HepG2 (cell line): Measurements from ENCODE around the gene PROC. TPM values are rescaled to one million over a fixed set of nuclear protein-coding genes. Genes with fewer than 3 reads are reported as not detected.
A peak's percentile ranks its signal among the peaks of the same experiment; 100 is the strongest.

ENCODE experiments used
- DMAP1 ChIP-seq: IDR thresholded peaks from 2 replicates; pipeline ENCODE4 v1.6.1; 2016
- ZBTB38 ChIP-seq: sonication (generic); formaldehyde crosslinking; IDR thresholded peaks from 2 replicates; pipeline ENCODE4 v1.5.1; 2020; ENCODE audit warnings: mild to moderate bottlenecking, missing genetic modification reagents
- ZNF160 ChIP-seq: sonication (generic); formaldehyde crosslinking; IDR thresholded peaks from 2 replicates; pipeline ENCODE4 v1.8.0; 2022; ENCODE audit warnings: mild to moderate bottlenecking, inconsistent platforms, missing genetic modification reagents
- ZNF790 ChIP-seq: sonication (generic); formaldehyde crosslinking; IDR thresholded peaks from 2 replicates; pipeline ENCODE4 v1.8.0; 2022; ENCODE audit warnings: missing genetic modification reagents, mild to moderate bottlenecking, borderline replicate concordance
- polyA plus RNA-seq, 8 experiments: library from polyadenylated mRNA; depleted of rRNA in 3 of 8; stranded (reverse) in 7 of 8; unstranded in 1 of 8; fragments of >200 nt; fragmentation: Illumina TruSeq in 4 of 8; extraction: Trizol in 4 of 8; gene quantifications; 2 replicates each; pipeline versions ENCODE4 v1.2.1 to v1.2.3, GENCODE V29; 2011 to 2016; ENCODE audit warnings: low read depth in 4 of 8, missing spikeins in 1 of 8, mixed read lengths in 1 of 8; ENCODE audit not compliant: insufficient read depth in 1 of 8
- total RNA-seq, 5 experiments: library from RNA; depleted of rRNA; stranded (reverse); fragments of >200 nt; fragmentation: Illumina TruSeq; extraction: Trizol; gene quantifications; 2 replicates each; pipeline ENCODE4 v1.2.3, GENCODE V29; 2016; ENCODE audit warnings: low read depth in 1 of 5
- TF ChIP-seq, protein P1 (sequence below): sonication (generic); formaldehyde crosslinking; IDR thresholded peaks from 2 replicates; pipeline ENCODE4 v1.4.0; 2020; ENCODE audit warnings: missing genetic modification reagents, borderline replicate concordance
- TF ChIP-seq, protein P2 (sequence below): sonication (generic); formaldehyde crosslinking; IDR thresholded peaks from 2 replicates; pipeline ENCODE4 v1.5.1; 2020; ENCODE audit warnings: mild to moderate bottlenecking, missing genetic modification reagents, borderline replicate concordance
- TF ChIP-seq, protein P3 (sequence below): sonication (generic); formaldehyde crosslinking; IDR thresholded peaks from one replicate; pipeline ENCODE4 v1.5.1; 2020; ENCODE audit warnings: mild to moderate bottlenecking, missing genetic modification reagents; ENCODE audit errors: not compliant biosample characterization

PROC gene
- total and polyA plus RNA-seq, 2 of the 13 experiments (the other 11 are each of a cell fraction or from before 2014, with no cell fraction given), result 134 to 185 TPM

DNA sequence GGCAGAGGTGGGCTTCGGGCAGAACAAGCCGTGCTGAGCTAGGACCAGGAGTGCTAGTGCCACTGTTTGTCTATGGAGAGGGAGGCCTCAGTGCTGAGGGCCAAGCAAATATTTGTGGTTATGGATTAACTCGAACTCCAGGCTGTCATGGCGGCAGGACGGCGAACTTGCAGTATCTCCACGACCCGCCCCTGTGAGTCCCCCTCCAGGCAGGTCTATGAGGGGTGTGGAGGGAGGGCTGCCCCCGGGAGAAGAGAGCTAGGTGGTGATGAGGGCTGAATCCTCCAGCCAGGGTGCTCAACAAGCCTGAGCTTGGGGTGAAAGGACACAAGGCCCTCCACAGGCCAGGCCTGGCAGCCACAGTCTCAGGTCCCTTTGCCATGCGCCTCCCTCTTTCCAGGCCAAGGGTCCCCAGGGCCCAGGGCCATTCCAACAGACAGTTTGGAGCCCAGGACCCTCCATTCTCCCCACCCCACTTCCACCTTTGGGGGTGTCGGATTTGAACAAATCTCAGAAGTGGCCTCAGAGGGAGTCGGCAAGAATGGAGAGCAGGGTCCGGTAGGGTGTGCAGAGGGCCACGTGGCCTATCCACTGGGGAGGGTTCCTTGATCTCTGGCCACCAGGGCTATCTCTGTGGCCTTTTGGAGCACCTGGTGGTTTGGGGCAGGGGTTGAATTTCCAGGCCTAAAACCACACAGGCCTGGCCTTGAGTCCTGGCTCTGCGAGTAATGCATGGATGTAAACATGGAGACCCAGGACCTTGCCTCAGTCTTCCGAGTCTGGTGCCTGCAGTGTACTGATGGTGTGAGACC lies at the start of gene PROC (continued):
- TF ChIP-seq, protein P1, sequence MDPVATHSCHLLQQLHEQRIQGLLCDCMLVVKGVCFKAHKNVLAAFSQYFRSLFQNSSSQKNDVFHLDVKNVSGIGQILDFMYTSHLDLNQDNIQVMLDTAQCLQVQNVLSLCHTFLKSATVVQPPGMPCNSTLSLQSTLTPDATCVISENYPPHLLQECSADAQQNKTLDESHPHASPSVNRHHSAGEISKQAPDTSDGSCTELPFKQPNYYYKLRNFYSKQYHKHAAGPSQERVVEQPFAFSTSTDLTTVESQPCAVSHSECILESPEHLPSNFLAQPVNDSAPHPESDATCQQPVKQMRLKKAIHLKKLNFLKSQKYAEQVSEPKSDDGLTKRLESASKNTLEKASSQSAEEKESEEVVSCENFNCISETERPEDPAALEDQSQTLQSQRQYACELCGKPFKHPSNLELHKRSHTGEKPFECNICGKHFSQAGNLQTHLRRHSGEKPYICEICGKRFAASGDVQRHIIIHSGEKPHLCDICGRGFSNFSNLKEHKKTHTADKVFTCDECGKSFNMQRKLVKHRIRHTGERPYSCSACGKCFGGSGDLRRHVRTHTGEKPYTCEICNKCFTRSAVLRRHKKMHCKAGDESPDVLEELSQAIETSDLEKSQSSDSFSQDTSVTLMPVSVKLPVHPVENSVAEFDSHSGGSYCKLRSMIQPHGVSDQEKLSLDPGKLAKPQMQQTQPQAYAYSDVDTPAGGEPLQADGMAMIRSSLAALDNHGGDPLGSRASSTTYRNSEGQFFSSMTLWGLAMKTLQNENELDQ (CRISPR knock-in tag), result no peak; the same call in 1 of the 2 replicates
- TF ChIP-seq, protein P2, sequence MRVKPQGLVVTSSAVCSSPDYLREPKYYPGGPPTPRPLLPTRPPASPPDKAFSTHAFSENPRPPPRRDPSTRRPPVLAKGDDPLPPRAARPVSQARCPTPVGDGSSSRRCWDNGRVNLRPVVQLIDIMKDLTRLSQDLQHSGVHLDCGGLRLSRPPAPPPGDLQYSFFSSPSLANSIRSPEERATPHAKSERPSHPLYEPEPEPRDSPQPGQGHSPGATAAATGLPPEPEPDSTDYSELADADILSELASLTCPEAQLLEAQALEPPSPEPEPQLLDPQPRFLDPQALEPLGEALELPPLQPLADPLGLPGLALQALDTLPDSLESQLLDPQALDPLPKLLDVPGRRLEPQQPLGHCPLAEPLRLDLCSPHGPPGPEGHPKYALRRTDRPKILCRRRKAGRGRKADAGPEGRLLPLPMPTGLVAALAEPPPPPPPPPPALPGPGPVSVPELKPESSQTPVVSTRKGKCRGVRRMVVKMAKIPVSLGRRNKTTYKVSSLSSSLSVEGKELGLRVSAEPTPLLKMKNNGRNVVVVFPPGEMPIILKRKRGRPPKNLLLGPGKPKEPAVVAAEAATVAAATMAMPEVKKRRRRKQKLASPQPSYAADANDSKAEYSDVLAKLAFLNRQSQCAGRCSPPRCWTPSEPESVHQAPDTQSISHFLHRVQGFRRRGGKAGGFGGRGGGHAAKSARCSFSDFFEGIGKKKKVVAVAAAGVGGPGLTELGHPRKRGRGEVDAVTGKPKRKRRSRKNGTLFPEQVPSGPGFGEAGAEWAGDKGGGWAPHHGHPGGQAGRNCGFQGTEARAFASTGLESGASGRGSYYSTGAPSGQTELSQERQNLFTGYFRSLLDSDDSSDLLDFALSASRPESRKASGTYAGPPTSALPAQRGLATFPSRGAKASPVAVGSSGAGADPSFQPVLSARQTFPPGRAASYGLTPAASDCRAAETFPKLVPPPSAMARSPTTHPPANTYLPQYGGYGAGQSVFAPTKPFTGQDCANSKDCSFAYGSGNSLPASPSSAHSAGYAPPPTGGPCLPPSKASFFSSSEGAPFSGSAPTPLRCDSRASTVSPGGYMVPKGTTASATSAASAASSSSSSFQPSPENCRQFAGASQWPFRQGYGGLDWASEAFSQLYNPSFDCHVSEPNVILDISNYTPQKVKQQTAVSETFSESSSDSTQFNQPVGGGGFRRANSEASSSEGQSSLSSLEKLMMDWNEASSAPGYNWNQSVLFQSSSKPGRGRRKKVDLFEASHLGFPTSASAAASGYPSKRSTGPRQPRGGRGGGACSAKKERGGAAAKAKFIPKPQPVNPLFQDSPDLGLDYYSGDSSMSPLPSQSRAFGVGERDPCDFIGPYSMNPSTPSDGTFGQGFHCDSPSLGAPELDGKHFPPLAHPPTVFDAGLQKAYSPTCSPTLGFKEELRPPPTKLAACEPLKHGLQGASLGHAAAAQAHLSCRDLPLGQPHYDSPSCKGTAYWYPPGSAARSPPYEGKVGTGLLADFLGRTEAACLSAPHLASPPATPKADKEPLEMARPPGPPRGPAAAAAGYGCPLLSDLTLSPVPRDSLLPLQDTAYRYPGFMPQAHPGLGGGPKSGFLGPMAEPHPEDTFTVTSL (CRISPR knock-in tag), result peak; percentile 80; the same call in 1 of the 2 replicates
- TF ChIP-seq ZNF160 (CRISPR knock-in tag), result peak; percentile 92
- peak; percentile 99 for TF ChIP-seq DMAP1 (CRISPR knock-in tag)
- TF ChIP-seq ZNF790 (CRISPR knock-in tag), result 0 out of 2 replicates have a peak, but pooled peaks have one; percentile 68
- TF ChIP-seq, protein P3, sequence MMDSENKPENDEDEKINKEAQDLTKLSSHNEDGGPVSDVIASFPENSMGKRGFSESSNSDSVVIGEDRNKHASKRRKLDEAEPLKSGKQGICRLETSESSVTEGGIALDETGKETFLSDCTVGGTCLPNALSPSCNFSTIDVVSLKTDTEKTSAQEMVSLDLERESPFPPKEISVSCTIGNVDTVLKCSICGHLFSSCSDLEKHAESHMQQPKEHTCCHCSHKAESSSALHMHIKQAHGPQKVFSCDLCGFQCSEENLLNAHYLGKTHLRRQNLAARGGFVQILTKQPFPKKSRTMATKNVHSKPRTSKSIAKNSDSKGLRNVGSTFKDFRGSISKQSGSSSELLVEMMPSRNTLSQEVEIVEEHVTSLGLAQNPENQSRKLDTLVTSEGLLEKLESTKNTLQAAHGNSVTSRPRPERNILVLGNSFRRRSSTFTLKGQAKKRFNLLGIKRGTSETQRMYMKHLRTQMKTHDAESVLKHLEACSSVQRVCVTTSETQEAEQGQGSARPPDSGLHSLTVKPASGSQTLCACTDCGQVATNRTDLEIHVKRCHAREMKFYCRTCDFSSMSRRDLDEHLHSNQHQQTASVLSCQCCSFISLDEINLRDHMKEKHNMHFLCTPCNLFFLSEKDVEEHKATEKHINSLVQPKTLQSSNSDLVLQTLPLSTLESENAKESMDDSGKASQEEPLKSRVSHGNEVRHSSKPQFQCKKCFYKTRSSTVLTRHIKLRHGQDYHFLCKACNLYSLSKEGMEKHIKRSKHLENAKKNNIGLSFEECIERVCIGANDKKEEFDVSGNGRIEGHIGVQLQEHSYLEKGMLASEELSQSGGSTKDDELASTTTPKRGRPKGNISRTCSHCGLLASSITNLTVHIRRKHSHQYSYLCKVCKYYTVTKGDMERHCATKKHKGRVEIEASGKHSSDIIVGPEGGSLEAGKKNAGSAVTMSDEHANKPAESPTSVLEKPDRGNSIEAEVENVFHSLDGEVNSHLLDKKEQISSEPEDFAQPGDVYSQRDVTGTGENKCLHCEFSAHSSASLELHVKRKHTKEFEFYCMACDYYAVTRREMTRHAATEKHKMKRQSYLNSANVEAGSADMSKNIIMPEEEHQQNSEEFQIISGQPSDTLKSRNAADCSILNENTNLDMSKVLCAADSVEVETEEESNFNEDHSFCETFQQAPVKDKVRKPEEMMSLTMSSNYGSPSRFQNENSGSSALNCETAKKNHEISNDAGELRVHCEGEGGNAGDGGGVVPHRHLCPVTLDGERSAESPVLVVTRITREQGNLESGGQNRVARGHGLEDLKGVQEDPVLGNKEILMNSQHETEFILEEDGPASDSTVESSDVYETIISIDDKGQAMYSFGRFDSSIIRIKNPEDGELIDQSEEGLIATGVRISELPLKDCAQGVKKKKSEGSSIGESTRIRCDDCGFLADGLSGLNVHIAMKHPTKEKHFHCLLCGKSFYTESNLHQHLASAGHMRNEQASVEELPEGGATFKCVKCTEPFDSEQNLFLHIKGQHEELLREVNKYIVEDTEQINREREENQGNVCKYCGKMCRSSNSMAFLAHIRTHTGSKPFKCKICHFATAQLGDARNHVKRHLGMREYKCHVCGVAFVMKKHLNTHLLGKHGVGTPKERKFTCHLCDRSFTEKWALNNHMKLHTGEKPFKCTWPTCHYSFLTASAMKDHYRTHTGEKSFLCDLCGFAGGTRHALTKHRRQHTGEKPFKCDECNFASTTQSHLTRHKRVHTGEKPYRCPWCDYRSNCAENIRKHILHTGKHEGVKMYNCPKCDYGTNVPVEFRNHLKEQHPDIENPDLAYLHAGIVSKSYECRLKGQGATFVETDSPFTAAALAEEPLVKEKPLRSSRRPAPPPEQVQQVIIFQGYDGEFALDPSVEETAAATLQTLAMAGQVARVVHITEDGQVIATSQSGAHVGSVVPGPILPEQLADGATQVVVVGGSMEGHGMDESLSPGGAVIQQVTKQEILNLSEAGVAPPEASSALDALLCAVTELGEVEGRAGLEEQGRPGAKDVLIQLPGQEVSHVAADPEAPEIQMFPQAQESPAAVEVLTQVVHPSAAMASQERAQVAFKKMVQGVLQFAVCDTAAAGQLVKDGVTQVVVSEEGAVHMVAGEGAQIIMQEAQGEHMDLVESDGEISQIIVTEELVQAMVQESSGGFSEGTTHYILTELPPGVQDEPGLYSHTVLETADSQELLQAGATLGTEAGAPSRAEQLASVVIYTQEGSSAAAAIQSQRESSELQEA (CRISPR knock-in tag), result peak; percentile 53
- TF ChIP-seq ZBTB38 (CRISPR knock-in tag), result peak; percentile 92
